K562 (cell line): ENCODE measurements around the gene AHSG. TPM values are rescaled to one million over a fixed set of nuclear protein-coding genes. Genes with fewer than 3 reads are reported as not detected.
A peak's percentile ranks its signal among the peaks of the same experiment; 100 is the strongest.

Experiments used
- ARID1B ChIP-seq: fragments of 450-650 bp; IDR thresholded peaks from 2 replicates; pipeline ENCODE4 v1.6.1; 2016; ENCODE audit warnings: antibody characterized with exemption, mild to moderate bottlenecking, inconsistent platforms
- CEBPB ChIP-seq: fragments of 450-650 bp; IDR thresholded peaks from 2 replicates; pipeline ENCODE4 v1.6.1; 2016; ENCODE audit warnings: missing genetic modification characterization, missing compliant biosample characterization
- CEBPG ChIP-seq, 3 experiments: fragments of 200-800 bp in 1 of 3; sonication (Bioruptor generic) in 1 of 3; sonication (generic) in 1 of 3; formaldehyde crosslinking in 1 of 3; IDR thresholded peaks in 2 of 3; conservative IDR thresholded peaks in 1 of 3; 2 replicates each; pipeline versions ENCODE4 v1.6.1 to v1.8.0; 2016 to 2022; ENCODE audit warnings: missing compliant biosample characterization in 2 of 3, missing genetic modification characterization in 2 of 3, mild to moderate bottlenecking in 1 of 3, missing genetic modification reagents in 1 of 3
- DDX20 ChIP-seq: fragments of 450-650 bp; IDR thresholded peaks from 2 replicates; pipeline ENCODE4 v1.6.1; 2016; ENCODE audit warnings: missing genetic modification characterization, low read depth, mild to moderate bottlenecking, missing compliant biosample characterization, moderate library complexity
- E2F1 ChIP-seq: sonication (generic); formaldehyde crosslinking; IDR thresholded peaks from 2 replicates; pipeline ENCODE4 v1.8.1; 2023; ENCODE audit warnings: mild to moderate bottlenecking, missing genetic modification reagents, moderate library complexity
- ESRRA ChIP-seq: fragments of 450-650 bp; IDR thresholded peaks from 2 replicates; pipeline ENCODE4 v1.6.1; 2014; ENCODE audit warnings: low read depth, mild to moderate bottlenecking, moderate library complexity, borderline replicate concordance
- EZH2 ChIP-seq: IDR thresholded peaks from 2 replicates; pipeline ENCODE4 v1.6.1; 2012; ENCODE audit warnings: low read depth, mild to moderate bottlenecking, inconsistent platforms, low read length, borderline replicate concordance
- HNRNPK ChIP-seq: fragments of 200-400 bp; formaldehyde crosslinking; IDR thresholded peaks from one replicate; pipeline ENCODE4 v1.6.1; 2018; ENCODE audit warnings: mild to moderate bottlenecking, low read depth, low read length; ENCODE audit not compliant: poor library complexity, severe bottlenecking
- KDM1A ChIP-seq, 2 experiments: fragments of 450-650 bp; IDR thresholded peaks; 2 replicates each; pipeline ENCODE4 v1.6.1; 2016; ENCODE audit warnings: mild to moderate bottlenecking in 2 of 2
- PHTF2 ChIP-seq: fragments of 250-450 bp; sonication (Bioruptor Pico); IDR thresholded peaks from 2 replicates; pipeline ENCODE4 v1.5.0; 2021; ENCODE audit warnings: mild to moderate bottlenecking
- SOX6 ChIP-seq: fragments of 450-650 bp; IDR thresholded peaks from 2 replicates; pipeline ENCODE4 v1.6.1; 2014; ENCODE audit warnings: mild to moderate bottlenecking
- TAF1 ChIP-seq: IDR thresholded peaks from 2 replicates; pipeline ENCODE4 v1.6.1; 2011; ENCODE audit warnings: mild to moderate bottlenecking, low read length, moderate library complexity; ENCODE audit not compliant: insufficient read depth, control insufficient read depth, severe bottlenecking; ENCODE audit errors: extremely low read depth
- TAL1 ChIP-seq: fragments of 450-650 bp; IDR thresholded peaks from 2 replicates; pipeline ENCODE4 v1.6.1; 2016; ENCODE audit warnings: mild to moderate bottlenecking
- USF1 ChIP-seq: sonication (generic); formaldehyde crosslinking; IDR thresholded peaks from 2 replicates; pipeline ENCODE4 v1.9.0; 2022; ENCODE audit warnings: mild to moderate bottlenecking, missing genetic modification reagents
- ZBED1 ChIP-seq: IDR thresholded peaks from 2 replicates; pipeline ENCODE4 v1.6.1; 2014
- ZNF239 ChIP-seq: fragments of 250-450 bp; sonication (Bioruptor Pico); IDR thresholded peaks from 2 replicates; pipeline ENCODE4 v1.4.0; 2020; ENCODE audit warnings: mild to moderate bottlenecking
- ZNF318 ChIP-seq, 2 experiments: fragments of 450-650 bp; IDR thresholded peaks; 2 replicates each; pipeline ENCODE4 v1.6.1; 2016; ENCODE audit warnings: mild to moderate bottlenecking in 2 of 2, borderline replicate concordance in 1 of 2, low read depth in 1 of 2, moderate library complexity in 1 of 2
- ZNF77 ChIP-seq: fragments of 250-450 bp; sonication (Bioruptor Pico); IDR thresholded peaks from 2 replicates; pipeline ENCODE4 v1.5.0; 2020
- polyA plus RNA-seq, 8 experiments: library from polyadenylated mRNA; depleted of rRNA in 4 of 8; stranded (reverse) in 5 of 8; unstranded in 3 of 8; fragments of >200 nt; fragmentation: Nextera tagmentation in 2 of 8; fragmentation: Illumina TruSeq in 1 of 8; extraction: Ambion mirVana in 2 of 8; extraction: Trizol in 1 of 8; gene quantifications; 2 replicates each; pipeline versions ENCODE4 v1.2.1 to v1.2.3, GENCODE V29; 2011 to 2014; ENCODE audit warnings: inconsistent platforms in 1 of 8, missing spikeins in 1 of 8
- total RNA-seq, 7 experiments: library from RNA; depleted of rRNA in 6 of 7; stranded (reverse); fragments of >200 nt in 6 of 7; fragmentation: Illumina TruSeq in 2 of 7; extraction: Trizol in 2 of 7; gene quantifications; 2 replicates each; pipeline versions ENCODE4 v1.2.1 to v1.2.3, GENCODE V29; 2011 to 2021; ENCODE audit warnings: low replicate concordance in 1 of 7

Gene AHSG
- total and polyA plus RNA-seq, 9 of the 15 experiments (the other 6 are each of a cell fraction or from before 2014, with no cell fraction given): 0.69 TPM; not detected in 8

DNA sequence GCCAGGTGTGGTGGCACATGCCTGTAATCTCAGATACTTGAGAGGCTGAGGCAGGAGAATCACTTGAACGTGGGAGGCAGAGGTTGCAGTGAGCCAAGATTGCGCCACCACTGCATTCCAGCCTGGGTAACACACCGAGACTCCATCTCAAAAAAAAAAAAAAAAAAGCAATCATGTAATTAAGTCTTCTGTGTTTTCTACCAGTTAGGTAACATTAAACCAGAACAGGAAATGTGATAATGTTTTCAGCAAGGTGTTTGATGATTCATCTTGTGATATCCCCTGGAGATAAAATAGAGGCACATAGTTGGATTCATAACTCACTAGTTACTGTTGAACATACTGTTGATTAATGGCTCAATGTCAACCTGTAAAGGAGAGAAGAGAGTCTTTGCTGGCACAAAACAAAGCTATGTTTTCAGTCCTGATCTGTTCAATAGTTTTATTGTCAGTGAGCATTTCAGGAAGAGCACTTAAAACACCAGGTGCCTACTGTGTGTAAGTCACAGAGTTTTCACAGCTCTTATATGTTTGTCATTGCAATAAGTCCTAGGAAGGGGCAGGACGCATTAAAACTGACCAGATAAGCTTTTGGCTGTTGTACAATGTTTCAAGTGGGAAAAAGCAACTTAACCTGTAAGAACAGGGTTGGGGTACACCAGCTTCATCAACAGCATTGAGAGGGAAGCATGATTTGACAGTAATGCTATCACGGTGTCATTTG, 22.8 kb upstream of the AHSG start (continued):
- TF ChIP-seq E2F1 (CRISPR knock-in tag) (no peak), ESRRA (no peak), CEBPB (peak; percentile 84), CEBPG (CRISPR knock-in tag; IDR thresholded peaks at IDR 0.05) (0 out of 2 replicates have a peak, but pooled peaks have one; percentile 43), CEBPG (tag; conservative IDR thresholded peaks at IDR 0.05 in 1 of 2, IDR thresholded peaks at IDR 0.05 in 1 of 2) (peak; percentile 53 to 85; a peak in 3 of 4 replicates), TAL1 (no peak), USF1 (CRISPR knock-in tag) (no peak), DDX20 (tag) (no peak), ZNF239 (CRISPR knock-in tag) (no peak), ZNF77 (CRISPR knock-in tag) (no peak), PHTF2 (CRISPR knock-in tag) (no peak), EZH2 (no peak), SOX6 (peak; percentile 42; the same call in 1 of the 2 replicates), HNRNPK (no peak), KDM1A (IDR thresholded peaks at IDR 0.05) (0 out of 4 replicates have a peak, but pooled peaks of 1 of the 2 experiments have one; percentile 5), ZNF318 (IDR thresholded peaks at IDR 0.05; ENCODE audit: borderline replicate concordance in 1 of 2, low read depth in 1 of 2) (no peak), ZBED1 (no peak), TAF1 (no peak), ARID1B (peak; percentile 53)
